CD14-positive monocyte (primary cell): ENCODE data around the gene CNTN4. TPM values are rescaled to one million over a fixed set of nuclear protein-coding genes. Genes with fewer than 3 reads are reported as not detected.

Experiments
- DNase-seq, 3 donors: peaks; one replicate each; pipeline ENCODE4 v3.0.0-alpha.2; 2011 to 2022
- H2AFZ ChIP-seq: 2 replicates; pipeline ENCODE4 v1.6.0; 2012; ENCODE audit warnings: mild to moderate bottlenecking, low read depth, low read length, inconsistent platforms; ENCODE audit not compliant: insufficient read depth, poor library complexity, severe bottlenecking
- H3K27ac ChIP-seq, 2 donors: 1 replicate in 1 of 2; 2 replicates in 1 of 2; pipeline ENCODE4 v1.5.1; 2012 to 2013; ENCODE audit warnings: low read length in 2 of 2, control low read depth in 1 of 2, inconsistent platforms in 1 of 2, low read depth in 1 of 2, mild to moderate bottlenecking in 1 of 2
- H3K27me3 ChIP-seq, 2 donors: one replicate each; pipeline versions ENCODE4 v1.6.0 to v1.6.1; 2011 to 2013; ENCODE audit warnings: low read length in 2 of 2; ENCODE audit not compliant: control insufficient read depth in 2 of 2, insufficient read depth in 2 of 2
- H3K36me3 ChIP-seq, 2 donors: replicated peaks in 1 of 2; 1 replicate in 1 of 2; 2 replicates in 1 of 2; pipeline versions ENCODE4 v1.5.1 to v1.6.1; 2012 to 2013; ENCODE audit warnings: low read length in 2 of 2, control low read depth in 1 of 2, inconsistent platforms in 1 of 2, mild to moderate bottlenecking in 1 of 2; ENCODE audit not compliant: insufficient read depth in 2 of 2, control insufficient read depth in 1 of 2
- H3K4me1 ChIP-seq, 2 donors: 1 replicate in 1 of 2; 2 replicates in 1 of 2; pipeline versions ENCODE4 v1.5.1 to v1.6.1; 2012 to 2013; ENCODE audit warnings: low read length in 2 of 2, control low read depth in 1 of 2, inconsistent platforms in 1 of 2, mild to moderate bottlenecking in 1 of 2, moderate library complexity in 1 of 2; ENCODE audit not compliant: insufficient read depth in 2 of 2, control insufficient read depth in 1 of 2
- H3K4me2 ChIP-seq: replicated peaks from 2 replicates; pipeline ENCODE3; 2012; ENCODE audit warnings: low read length, moderate library complexity, mild to moderate bottlenecking; ENCODE audit not compliant: poor library complexity, severe bottlenecking; ENCODE audit errors: extremely low read depth
- H3K4me3 ChIP-seq, 3 experiments: fragments of 200-600 bp in 1 of 3; sonication (generic) in 1 of 3; replicated peaks in 1 of 3; 1 replicate in 2 of 3; 2 replicates in 1 of 3; pipeline ENCODE4 v1.5.1; 2011 to 2013; ENCODE audit warnings: low read length in 3 of 3, mild to moderate bottlenecking in 3 of 3, control low read depth in 2 of 3, low read depth in 2 of 3, inconsistent platforms in 1 of 3, moderate library complexity in 1 of 3
- H3K79me2 ChIP-seq: 2 replicates; pipeline ENCODE4 v1.6.0; 2012; ENCODE audit warnings: mild to moderate bottlenecking, control low read depth, inconsistent platforms, low read length, moderate library complexity; ENCODE audit not compliant: insufficient read depth
- H3K9ac ChIP-seq: 2 replicates; pipeline ENCODE4 v1.6.0; 2017; ENCODE audit warnings: low read length, mild to moderate bottlenecking; ENCODE audit not compliant: insufficient read depth, poor library complexity, severe bottlenecking
- H3K9me3 ChIP-seq, 2 donors: replicated peaks in 1 of 2; 1 replicate in 1 of 2; 2 replicates in 1 of 2; pipeline versions ENCODE4 v1.5.1 to v1.6.1; 2012 to 2013; ENCODE audit warnings: low read length in 2 of 2, control low read depth in 1 of 2; ENCODE audit not compliant: control insufficient read depth in 1 of 2, insufficient read depth in 1 of 2
- H4K20me1 ChIP-seq: 2 replicates; pipeline ENCODE4 v1.6.0; 2012; ENCODE audit warnings: mild to moderate bottlenecking, low read length, control low read depth, moderate library complexity; ENCODE audit not compliant: insufficient read depth
- H3K27ac Mint-ChIP-seq, 7 donors: one replicate each; pipeline ENCODE4 v1.8.0; 2020; ENCODE audit warnings: mild to moderate bottlenecking in 7 of 7, mixed read lengths in 7 of 7, moderate library complexity in 6 of 7, inconsistent platforms in 2 of 7
- H3K27me3 Mint-ChIP-seq, 3 donors: one replicate each; pipeline ENCODE4 v1.8.0; 2021 to 2022; ENCODE audit warnings: low read depth in 3 of 3, mild to moderate bottlenecking in 3 of 3, mixed read lengths in 3 of 3, moderate library complexity in 3 of 3, inconsistent platforms in 1 of 3
- H3K36me3 Mint-ChIP-seq, 2 donors: one replicate each; pipeline ENCODE4 v1.8.0; 2020; ENCODE audit warnings: mixed read lengths in 2 of 2, inconsistent platforms in 1 of 2, mild to moderate bottlenecking in 1 of 2
- H3K4me1 Mint-ChIP-seq: one replicate; pipeline ENCODE4 v1.8.0; 2020; ENCODE audit warnings: mild to moderate bottlenecking, mixed read lengths
- H3K4me3 Mint-ChIP-seq, 2 donors: one replicate each; pipeline ENCODE4 v1.8.0; 2020; ENCODE audit warnings: mild to moderate bottlenecking in 2 of 2, mixed read lengths in 2 of 2, moderate library complexity in 1 of 2
- H3K9me3 Mint-ChIP-seq, 7 donors: one replicate each; pipeline ENCODE4 v1.8.0; 2020 to 2022; ENCODE audit warnings: mixed read lengths in 7 of 7, mild to moderate bottlenecking in 6 of 7, moderate library complexity in 6 of 7, inconsistent platforms in 2 of 7
- CTCF ChIP-seq: fragments of 200-600 bp; IDR thresholded peaks from one replicate; pipeline ENCODE4 v1.8.0; 2022; ENCODE audit warnings: antibody characterized with exemption, mild to moderate bottlenecking
- whole genome bisulfite sequencing: methylation state at CpG from one replicate; pipeline ENCODE4 v1.1.5; 2013; ENCODE audit warnings: missing lambda C conversion rate; ENCODE audit not compliant: insufficient coverage; 5-methylcytosine and 5-hydroxymethylcytosine counted together
- intact Hi-C, 2 donors: fragments of 100-400 bp; cut with micrococcal nuclease; formaldehyde crosslinking; loops; one replicate each; pipeline versions ENCODE4 v1.15.0 to v1.15.1; 2023
- polyA plus RNA-seq, 3 donors: library from polyadenylated mRNA; depleted of rRNA in 1 of 3; unstranded in 2 of 3; stranded (reverse) in 1 of 3; fragments of 300-500 nt in 2 of 3; fragments of >200 nt in 1 of 3; fragmentation: Illumina TruSeq in 2 of 3; gene quantifications; 1 replicate in 2 of 3; 2 replicates in 1 of 3; pipeline ENCODE4 v1.2.3, GENCODE V29; 2012 to 2021

Gene CNTN4
- polyA plus RNA-seq, 3 donors, result not detected

GRCh38 chr3:2510591-2511145 lies 412.0 kb downstream of the CNTN4 start:
- no peaks in the 10 kb centered on the region for H4K20me1 ChIP-seq
- no peak overlapping the region for H3K4me2 ChIP-seq
- no peak overlapping the region for H3K27ac ChIP-seq
- H3K4me1 ChIP-seq, result no peaks in the 10 kb centered on the region
- Mint-ChIP-seq H3K9me3 (peaks cover 0 to 9% (median 2%) of the 10 kb centered on the region in 7 donors), H3K36me3 (no peaks in the 10 kb centered on the region), H3K4me3 (no peak overlapping the region), H3K27me3 (no peaks in the 10 kb centered on the region), H3K27ac (no peak overlapping the region), H3K4me1 (no peaks in the 10 kb centered on the region)
- H3K36me3 ChIP-seq, result no peaks in the 10 kb centered on the region
- DNase-seq, result no peak
- intact Hi-C loops, result no loop called here
- no peak overlapping the region for H3K4me3 ChIP-seq
- no peak for TF ChIP-seq CTCF
- no peak overlapping the region for H2AFZ ChIP-seq
- peaks cover 0 to 3% of the 10 kb centered on the region in 2 donors for H3K9me3 ChIP-seq
- WGBS, result 68% methylated on average over 4 of the region's 8 CpGs
- no peaks in the 10 kb centered on the region for H3K79me2 ChIP-seq
- no peak overlapping the region for H3K9ac ChIP-seq
- no peaks in the 10 kb centered on the region for H3K27me3 ChIP-seq

- DNase-seq, result no peak
- no peaks in the 10 kb centered on the region for H3K27me3 Mint-ChIP-seq
- Histone ChIP-seq H3K9me3 (peaks cover 0 to 3% of the 10 kb centered on the region in 2 donors), H3K27me3 (no peaks in the 10 kb centered on the region), H3K4me3 (no peak overlapping the region), H3K27ac (no peak overlapping the region), H3K4me1 (no peaks in the 10 kb centered on the region), H2AFZ (no peak overlapping the region), H3K9ac (no peak overlapping the region), H4K20me1 (no peaks in the 10 kb centered on the region), H3K79me2 (no peaks in the 10 kb centered on the region), H3K36me3 (no peaks in the 10 kb centered on the region), H3K4me2 (no peak overlapping the region)
- H3K9me3 Mint-ChIP-seq, result peaks cover 0 to 9% (median 0%) of the 10 kb centered on the region in 7 donors
- WGBS, result 73% methylated on average over 4 of the region's 10 CpGs
- no peaks in the 10 kb centered on the region for H3K36me3 Mint-ChIP-seq
- H3K4me3 Mint-ChIP-seq, result no peak overlapping the region
- no peaks in the 10 kb centered on the region for H3K4me1 Mint-ChIP-seq
- TF ChIP-seq CTCF, result no peak
- intact Hi-C loops, result no loop called here
- H3K27ac Mint-ChIP-seq, result no peak overlapping the region
These were observed 412.7 kb downstream of the CNTN4 start for GRCh38 chr3:2511356-2511755.
